Tibial artery (tissue), 4 donors: ENCODE results near the gene CBY1.

Experiments
- DNase-seq, 2 donors: peaks; one replicate each; pipeline ENCODE4 v3.0.0-alpha.2; 2019
- H3K27ac ChIP-seq, 2 donors: fragments of 200-600 bp; sonication (generic) in 1 of 2; 1 replicate in 1 of 2; 2 replicates in 1 of 2; pipeline ENCODE4 v1.5.1; 2018 to 2019; ENCODE audit warnings: mild to moderate bottlenecking in 1 of 2
- H3K27me3 ChIP-seq, 2 donors: fragments of 200-600 bp; sonication (generic) in 1 of 2; one replicate each; pipeline versions ENCODE4 v1.5.1 to v1.6.0; 2016 to 2019
- H3K36me3 ChIP-seq, 3 donors: fragments of 200-600 bp; sonication (generic) in 2 of 3; one replicate each; pipeline ENCODE4 v1.5.1; 2016 to 2019; ENCODE audit warnings: mild to moderate bottlenecking in 2 of 3
- H3K4me1 ChIP-seq, 4 donors: fragments of 200-600 bp; sonication (generic) in 2 of 4; 1 replicate in 3 of 4; 2 replicates in 1 of 4; pipeline ENCODE4 v1.5.1; 2016 to 2019
- H3K4me3 ChIP-seq, 2 donors: fragments of 200-600 bp; sonication (generic) in 1 of 2; 1 replicate in 1 of 2; 2 replicates in 1 of 2; pipeline ENCODE4 v1.5.1; 2018 to 2019; ENCODE audit warnings: mild to moderate bottlenecking in 2 of 2
- H3K9me3 ChIP-seq, 3 donors: fragments of 200-600 bp; sonication (generic) in 1 of 3; one replicate each; pipeline ENCODE4 v1.5.1; 2016 to 2019
- intact Hi-C: fragments of 100-400 bp; cut with DNase I; formaldehyde crosslinking; loops from one replicate; pipeline ENCODE4 v1.15.0; 2023; ENCODE audit warnings: low total_unique reads
- TF ChIP-seq, protein P1 (sequence below), 2 experiments: fragments of 200-600 bp in 1 of 2; fragments of 450-650 bp in 1 of 2; IDR thresholded peaks; one replicate each; pipeline ENCODE4 v1.5.1; 2017 to 2019; ENCODE audit warnings: antibody characterized with exemption in 2 of 2, mild to moderate bottlenecking in 1 of 2, moderate library complexity in 1 of 2

Gene CBY1

DNA sequence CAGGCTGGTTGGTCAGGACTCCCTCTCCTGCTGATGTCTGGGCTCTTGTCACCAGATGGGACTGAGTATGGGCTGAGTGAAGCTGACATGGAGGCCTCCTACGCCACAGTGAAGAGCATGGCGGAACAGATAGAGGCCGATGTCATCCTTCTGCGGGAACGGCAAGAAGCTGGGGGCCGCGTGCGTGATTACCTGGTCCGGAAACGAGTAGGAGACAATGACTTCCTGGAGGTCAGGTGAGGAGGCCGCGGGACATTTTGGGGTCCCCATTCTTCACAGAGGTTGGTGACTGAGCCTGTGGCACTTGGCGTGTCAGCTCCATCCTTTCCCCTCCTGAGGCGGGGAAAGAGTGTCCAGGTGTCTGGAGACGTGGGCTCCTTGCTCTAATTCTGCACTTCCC lies 59.4 kb downstream of the CBY1 start:
- intact Hi-C loops, result no loop called here
- Histone ChIP-seq H3K4me3 (no peak overlapping the region), H3K27me3 (no peaks in the 10 kb centered on the region), H3K4me1 (peaks cover 0 to 36% (median 16%) of the 10 kb centered on the region in 4 donors), H3K9me3 (no peaks in the 10 kb centered on the region), H3K27ac (no peak overlapping the region), H3K36me3 (peaks cover 19 to 47% (median 26%) of the 10 kb centered on the region in 3 donors)
- TF ChIP-seq, protein P1, sequence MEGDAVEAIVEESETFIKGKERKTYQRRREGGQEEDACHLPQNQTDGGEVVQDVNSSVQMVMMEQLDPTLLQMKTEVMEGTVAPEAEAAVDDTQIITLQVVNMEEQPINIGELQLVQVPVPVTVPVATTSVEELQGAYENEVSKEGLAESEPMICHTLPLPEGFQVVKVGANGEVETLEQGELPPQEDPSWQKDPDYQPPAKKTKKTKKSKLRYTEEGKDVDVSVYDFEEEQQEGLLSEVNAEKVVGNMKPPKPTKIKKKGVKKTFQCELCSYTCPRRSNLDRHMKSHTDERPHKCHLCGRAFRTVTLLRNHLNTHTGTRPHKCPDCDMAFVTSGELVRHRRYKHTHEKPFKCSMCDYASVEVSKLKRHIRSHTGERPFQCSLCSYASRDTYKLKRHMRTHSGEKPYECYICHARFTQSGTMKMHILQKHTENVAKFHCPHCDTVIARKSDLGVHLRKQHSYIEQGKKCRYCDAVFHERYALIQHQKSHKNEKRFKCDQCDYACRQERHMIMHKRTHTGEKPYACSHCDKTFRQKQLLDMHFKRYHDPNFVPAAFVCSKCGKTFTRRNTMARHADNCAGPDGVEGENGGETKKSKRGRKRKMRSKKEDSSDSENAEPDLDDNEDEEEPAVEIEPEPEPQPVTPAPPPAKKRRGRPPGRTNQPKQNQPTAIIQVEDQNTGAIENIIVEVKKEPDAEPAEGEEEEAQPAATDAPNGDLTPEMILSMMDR (IDR thresholded peaks at IDR 0.05), result no peak
- no peak for DNase-seq

DNA sequence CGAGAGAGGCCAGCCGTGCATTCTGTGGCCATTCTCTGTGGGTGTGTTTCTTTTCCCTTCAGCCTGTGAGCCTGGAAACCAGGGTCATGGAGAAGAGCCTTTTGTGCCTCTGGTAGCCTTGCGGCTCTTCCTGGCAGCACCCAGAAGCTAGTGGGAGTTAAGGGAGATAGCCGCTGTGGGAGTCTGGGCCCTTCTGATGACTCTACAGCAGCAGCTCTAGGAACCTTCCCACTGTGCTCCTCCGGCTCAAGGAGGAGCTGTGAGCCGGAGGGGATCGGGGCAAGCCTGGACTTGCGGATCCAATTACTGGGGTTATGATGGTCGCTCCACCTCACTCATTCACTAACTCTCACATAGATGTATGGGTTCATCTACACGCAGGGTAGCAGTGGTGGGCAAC lies 59.8 kb downstream of the CBY1 start:
- H3K27ac ChIP-seq, result no peak overlapping the region
- TF ChIP-seq, protein P1 (IDR thresholded peaks at IDR 0.05), result no peak
- H3K4me3 ChIP-seq, result no peak overlapping the region
- no peak for DNase-seq
- H3K9me3 ChIP-seq, result no peaks in the 10 kb centered on the region
- H3K4me1 ChIP-seq, result peaks cover 0 to 36% (median 16%) of the 10 kb centered on the region in 4 donors
- intact Hi-C loops, result no loop called here
- peaks cover 19 to 51% (median 26%) of the 10 kb centered on the region in 3 donors for H3K36me3 ChIP-seq
- H3K27me3 ChIP-seq, result no peaks in the 10 kb centered on the region

DNA sequence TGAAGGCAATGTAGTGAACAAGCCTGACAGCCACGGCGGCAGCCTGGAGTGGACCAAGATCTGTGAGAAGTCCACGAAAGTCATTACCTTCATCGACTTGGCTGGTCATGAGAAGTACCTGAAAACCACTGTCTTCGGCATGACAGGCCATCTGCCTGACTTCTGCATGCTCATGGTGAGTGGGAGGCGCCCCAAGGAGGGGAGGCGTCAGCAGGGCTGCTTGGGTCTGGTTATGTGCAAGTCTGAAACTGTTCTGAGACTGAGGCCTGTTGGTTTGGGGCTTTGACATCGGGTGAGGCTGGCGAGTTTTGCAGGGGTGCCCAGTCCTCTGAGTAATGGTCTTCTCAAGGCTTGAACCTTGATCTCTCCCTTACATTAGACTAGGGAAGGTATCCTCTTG lies 60.4 kb downstream of the CBY1 start:
- no peaks in the 10 kb centered on the region for H3K9me3 ChIP-seq
- H3K36me3 ChIP-seq, result peaks cover 22 to 56% (median 31%) of the 10 kb centered on the region in 3 donors

DNA sequence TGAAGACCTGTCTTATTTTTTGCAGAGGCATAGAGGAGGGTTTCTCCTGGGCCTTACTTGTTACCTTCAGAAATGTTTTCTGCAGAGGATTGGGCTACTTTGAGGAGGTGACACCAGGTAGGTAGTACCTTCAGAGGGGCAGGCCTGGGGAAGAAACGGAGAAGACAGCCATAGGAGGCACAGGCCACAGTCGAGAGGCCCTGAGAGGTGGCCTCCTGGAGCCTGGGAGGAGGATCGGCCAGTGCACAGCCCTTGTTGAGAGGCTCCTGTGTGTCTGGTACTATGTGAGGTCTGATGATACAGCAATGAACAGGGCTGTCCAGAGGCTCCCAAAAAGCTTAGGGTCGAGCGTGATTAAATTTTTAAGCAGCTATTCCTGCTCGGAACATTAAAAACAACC lies 60.8 kb downstream of the CBY1 start:
- no peaks in the 10 kb centered on the region for H3K27me3 ChIP-seq
- H3K36me3 ChIP-seq, result peaks cover 26 to 60% (median 35%) of the 10 kb centered on the region in 3 donors
- H3K4me1 ChIP-seq, result peaks cover 0 to 30% (median 16%) of the 10 kb centered on the region in 4 donors
- H3K9me3 ChIP-seq, result no peaks in the 10 kb centered on the region
- intact Hi-C loops, result no loop called here
- TF ChIP-seq, protein P1 (IDR thresholded peaks at IDR 0.05), result no peak
- no peak for DNase-seq
- no peak overlapping the region for H3K27ac ChIP-seq
- H3K4me3 ChIP-seq, result no peak overlapping the region

More for the DNA sequence above, 60.4 kb downstream of the CBY1 start:
- Histone ChIP-seq H3K27me3 (no peaks in the 10 kb centered on the region), H3K4me3 (no peak overlapping the region), H3K27ac (no peak overlapping the region), H3K4me1 (peaks cover 0 to 33% (median 16%) of the 10 kb centered on the region in 4 donors)
- no peak for DNase-seq
- intact Hi-C loops, result no loop called here
- TF ChIP-seq, protein P1 (IDR thresholded peaks at IDR 0.05), result no peak

DNA sequence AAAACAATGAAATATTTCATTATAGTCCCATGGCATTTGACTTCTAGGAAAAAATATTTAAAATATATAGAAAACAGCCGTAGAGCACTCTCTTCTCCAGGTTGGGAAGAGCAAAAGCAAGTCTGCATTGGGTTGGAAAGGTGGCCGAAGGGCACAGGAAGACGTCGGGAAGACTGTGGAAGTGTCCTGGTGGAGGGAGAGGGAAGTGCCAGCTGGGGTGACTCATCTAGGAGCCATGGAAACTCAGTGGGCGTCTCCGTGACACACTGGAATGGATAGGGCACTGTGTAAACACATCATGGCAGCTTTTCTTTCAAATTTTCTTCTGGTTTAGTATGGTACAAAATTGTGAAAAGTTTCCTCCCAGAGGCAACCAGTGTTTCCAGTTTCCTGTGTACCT lies 62.0 kb downstream of the CBY1 start:
- TF ChIP-seq, protein P1 (IDR thresholded peaks at IDR 0.05), result peak; percentile 72 to 87
- H3K36me3 ChIP-seq, result peaks cover 38 to 68% (median 46%) of the 10 kb centered on the region in 3 donors
- intact Hi-C loops, result no loop called here
- no peaks in the 10 kb centered on the region for H3K27me3 ChIP-seq
- H3K4me1 ChIP-seq, result peaks cover 0 to 18% (median 16%) of the 10 kb centered on the region in 4 donors
- H3K9me3 ChIP-seq, result no peaks in the 10 kb centered on the region
- no peak overlapping the region for H3K4me3 ChIP-seq
- peak overlapping the region; percentile 44 for H3K27ac ChIP-seq
- DNase-seq, result peak; percentile 71 to 85

DNA sequence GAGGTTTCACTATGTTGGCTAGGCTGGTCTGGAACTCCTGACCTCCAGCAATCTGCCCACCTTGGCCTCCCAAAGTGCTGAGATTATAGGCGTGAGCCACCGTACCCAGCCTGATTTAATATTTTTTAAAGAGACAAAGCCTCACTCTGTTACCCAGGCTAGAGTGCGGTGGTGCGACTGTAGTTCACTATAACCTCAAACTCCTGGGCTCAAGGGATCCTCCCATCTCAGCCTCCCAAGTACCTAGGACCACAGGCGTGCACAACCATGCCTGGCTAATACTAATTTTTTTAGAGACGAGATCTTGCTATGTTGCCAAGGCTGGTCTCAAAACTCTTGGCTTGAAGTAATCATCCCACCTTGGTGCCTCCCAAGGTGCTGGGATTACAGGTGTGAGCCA lies 62.8 kb downstream of the CBY1 start:
- peaks cover 0 to 18% (median 15%) of the 10 kb centered on the region in 4 donors for H3K4me1 ChIP-seq
- intact Hi-C loops, result no loop called here
- H3K4me3 ChIP-seq, result no peak overlapping the region
- H3K9me3 ChIP-seq, result no peaks in the 10 kb centered on the region
- TF ChIP-seq, protein P1 (IDR thresholded peaks at IDR 0.05), result no peak
- peaks cover 45 to 76% (median 54%) of the 10 kb centered on the region in 3 donors for H3K36me3 ChIP-seq
- no peak for DNase-seq
- H3K27me3 ChIP-seq, result no peaks in the 10 kb centered on the region
- H3K27ac ChIP-seq, result peak overlapping the region; percentile 44
